Spleen (tissue), 11 donors: ENCODE data around the gene MDM4. TPM values are rescaled to one million over a fixed set of nuclear protein-coding genes. Genes with fewer than 3 reads are reported as not detected.

Experiments
- DNase-seq: peaks from one replicate; pipeline ENCODE4 v3.0.0-alpha.2; 2020
- H3K27ac ChIP-seq, 8 donors: fragments of 200-600 bp; sonication (generic) in 7 of 8; 1 replicate in 4 of 8; 2 replicates in 4 of 8; pipeline versions ENCODE4 v1.5.0 to v1.8.0; 2016 to 2021; ENCODE audit warnings: inconsistent platforms in 4 of 8, mild to moderate bottlenecking in 4 of 8, moderate library complexity in 1 of 8
- H3K27me3 ChIP-seq, 7 donors: fragments of 200-600 bp; sonication (generic) in 6 of 7; replicated peaks in 1 of 7; 1 replicate in 4 of 7; 2 replicates in 3 of 7; pipeline versions ENCODE4 v1.5.0 to v1.8.0; 2016 to 2021; ENCODE audit warnings: inconsistent platforms in 3 of 7, mild to moderate bottlenecking in 1 of 7
- H3K36me3 ChIP-seq, 6 donors: fragments of 200-600 bp; sonication (generic) in 5 of 6; 1 replicate in 4 of 6; 2 replicates in 2 of 6; pipeline versions ENCODE4 v1.5.0 to v1.8.0; 2016 to 2021; ENCODE audit warnings: inconsistent platforms in 2 of 6
- H3K4me1 ChIP-seq, 6 donors: fragments of 200-600 bp; sonication (generic) in 5 of 6; 1 replicate in 3 of 6; 2 replicates in 3 of 6; pipeline versions ENCODE4 v1.5.0 to v1.8.0; 2016 to 2021; ENCODE audit warnings: inconsistent platforms in 3 of 6
- H3K4me3 ChIP-seq, 8 donors: fragments of 200-600 bp; sonication (generic) in 7 of 8; 1 replicate in 4 of 8; 2 replicates in 4 of 8; pipeline versions ENCODE4 v1.5.0 to v1.8.0; 2016 to 2021; ENCODE audit warnings: inconsistent platforms in 4 of 8, mild to moderate bottlenecking in 4 of 8, moderate library complexity in 2 of 8
- H3K9me3 ChIP-seq, 8 donors: fragments of 200-600 bp; sonication (generic) in 7 of 8; 1 replicate in 4 of 8; 2 replicates in 4 of 8; pipeline versions ENCODE4 v1.5.0 to v1.8.0; 2016 to 2021; ENCODE audit warnings: inconsistent platforms in 4 of 8
- POLR2A ChIP-seq, 3 donors: fragments of 450-650 bp; IDR thresholded peaks; one replicate each; pipeline ENCODE4 v1.5.1; 2017; ENCODE audit warnings: antibody characterized with exemption in 3 of 3, mild to moderate bottlenecking in 1 of 3
- POLR2AphosphoS5 ChIP-seq, 3 donors: sonication (generic); formaldehyde crosslinking; IDR thresholded peaks; one replicate each; pipeline ENCODE4 v1.5.1; 2017; ENCODE audit warnings: antibody characterized with exemption in 3 of 3
- WGBS, 5 donors: extraction: QIAGEN DNeasy Blood & Tissue Kit in 3 of 5; methylation state at CpG; one replicate each; pipeline versions ENCODE4 v1.1.5 to v1.1.7; 2013 to 2018; 5-methylcytosine and 5-hydroxymethylcytosine counted together
- intact Hi-C: fragments of 100-400 bp; cut with DNase I; formaldehyde crosslinking; loops from one replicate; pipeline ENCODE4 v1.15.0; 2023; ENCODE audit warnings: low total_unique reads
- polyA plus RNA-seq, 3 donors: library from polyadenylated mRNA; stranded (reverse); fragments of 200-250 nt; gene quantifications; one replicate each; pipeline ENCODE4 v1.2.1, GENCODE V29; 2013
- total RNA-seq, 7 donors: library from RNA; depleted of rRNA in 3 of 7; stranded (reverse); fragments of >200 nt in 3 of 7; fragmentation: NEBNext Ultra II Directional in 4 of 7; extraction: Animal tissue kit (Norgen Biotek cat#: 25700) in 4 of 7; gene quantifications; one replicate each; pipeline versions ENCODE4 v1.1.0 to v1.2.1, GENCODE V29; 2016 to 2021
- TF ChIP-seq, protein P1 (sequence below), 11 experiments: fragments of 200-600 bp in 7 of 11; fragments of 450-650 bp in 4 of 11; sonication (generic) in 4 of 11; IDR thresholded peaks in 8 of 11; conservative IDR thresholded peaks in 3 of 11; 1 replicate in 7 of 11; 2 replicates in 4 of 11; pipeline versions ENCODE4 v1.4.0 to v1.8.0; 2016 to 2021; ENCODE audit warnings: antibody characterized with exemption in 11 of 11, inconsistent platforms in 4 of 11, mild to moderate bottlenecking in 1 of 11
- donor health status: healthy with polysubstance abuse.
- donor health status: DM: no; HTN: no; CAD: no; lungs with moderate emphysema.
- donor health status: DM: no; HTN: no; CAD: no.
- donor health status: Bipolar disorder and iron deficiency.
- donor health status: healthy.
- donor health status: DM: no; HTN: no; CAD: no.
- donor health status: DM: yes; HTN: yes; CAD: no.

MDM4 gene
- total and polyA plus RNA-seq, 10 donors, result 10.6 to 192 (median 157) TPM

DNA sequence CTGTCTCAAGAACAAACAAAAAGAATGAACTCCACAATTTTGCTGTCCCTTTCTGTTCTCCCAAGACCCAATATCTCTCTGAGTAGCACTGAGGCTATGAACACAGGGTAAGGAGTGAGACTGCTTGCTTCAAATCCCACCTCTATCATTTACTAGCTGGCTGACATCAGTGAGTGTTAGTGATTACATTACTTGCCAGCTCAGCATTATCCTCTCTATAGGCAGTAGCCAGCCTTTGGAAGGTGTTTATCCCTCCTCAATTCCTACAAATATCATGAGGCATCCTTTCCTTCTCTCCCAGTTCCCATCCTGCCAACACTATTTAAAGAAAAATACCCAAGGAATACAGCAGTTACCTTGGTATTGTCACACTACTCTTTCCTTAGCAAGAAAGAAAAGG lies 24.6 kb upstream of the MDM4 start:
- H3K9me3 ChIP-seq, result no peaks in the 10 kb centered on the region
- H3K4me3 ChIP-seq, result peak overlapping the region in 2 of 8 donors; percentile 66 to 95
- H3K27ac ChIP-seq, result peak overlapping the region in 4 of 8 donors; percentile 90 to 97 (median 92)
- TF ChIP-seq POLR2AphosphoS5 (IDR thresholded peaks at IDR 0.05) (no peak), POLR2A (IDR thresholded peaks at IDR 0.05) (no peak)
- TF ChIP-seq, protein P1, sequence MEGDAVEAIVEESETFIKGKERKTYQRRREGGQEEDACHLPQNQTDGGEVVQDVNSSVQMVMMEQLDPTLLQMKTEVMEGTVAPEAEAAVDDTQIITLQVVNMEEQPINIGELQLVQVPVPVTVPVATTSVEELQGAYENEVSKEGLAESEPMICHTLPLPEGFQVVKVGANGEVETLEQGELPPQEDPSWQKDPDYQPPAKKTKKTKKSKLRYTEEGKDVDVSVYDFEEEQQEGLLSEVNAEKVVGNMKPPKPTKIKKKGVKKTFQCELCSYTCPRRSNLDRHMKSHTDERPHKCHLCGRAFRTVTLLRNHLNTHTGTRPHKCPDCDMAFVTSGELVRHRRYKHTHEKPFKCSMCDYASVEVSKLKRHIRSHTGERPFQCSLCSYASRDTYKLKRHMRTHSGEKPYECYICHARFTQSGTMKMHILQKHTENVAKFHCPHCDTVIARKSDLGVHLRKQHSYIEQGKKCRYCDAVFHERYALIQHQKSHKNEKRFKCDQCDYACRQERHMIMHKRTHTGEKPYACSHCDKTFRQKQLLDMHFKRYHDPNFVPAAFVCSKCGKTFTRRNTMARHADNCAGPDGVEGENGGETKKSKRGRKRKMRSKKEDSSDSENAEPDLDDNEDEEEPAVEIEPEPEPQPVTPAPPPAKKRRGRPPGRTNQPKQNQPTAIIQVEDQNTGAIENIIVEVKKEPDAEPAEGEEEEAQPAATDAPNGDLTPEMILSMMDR (IDR thresholded peaks at IDR 0.05 in 8 of 11, conservative IDR thresholded peaks at IDR 0.05 in 3 of 11), result no peak
- no peak for DNase-seq
- H3K27me3 ChIP-seq, result no peaks in the 10 kb centered on the region
- H3K36me3 ChIP-seq, result peaks cover 0 to 16% (median 3%) of the 10 kb centered on the region in 6 donors
- peaks cover 17 to 91% (median 66%) of the 10 kb centered on the region in 6 donors for H3K4me1 ChIP-seq
- intact Hi-C loops, result no loop called here

DNA sequence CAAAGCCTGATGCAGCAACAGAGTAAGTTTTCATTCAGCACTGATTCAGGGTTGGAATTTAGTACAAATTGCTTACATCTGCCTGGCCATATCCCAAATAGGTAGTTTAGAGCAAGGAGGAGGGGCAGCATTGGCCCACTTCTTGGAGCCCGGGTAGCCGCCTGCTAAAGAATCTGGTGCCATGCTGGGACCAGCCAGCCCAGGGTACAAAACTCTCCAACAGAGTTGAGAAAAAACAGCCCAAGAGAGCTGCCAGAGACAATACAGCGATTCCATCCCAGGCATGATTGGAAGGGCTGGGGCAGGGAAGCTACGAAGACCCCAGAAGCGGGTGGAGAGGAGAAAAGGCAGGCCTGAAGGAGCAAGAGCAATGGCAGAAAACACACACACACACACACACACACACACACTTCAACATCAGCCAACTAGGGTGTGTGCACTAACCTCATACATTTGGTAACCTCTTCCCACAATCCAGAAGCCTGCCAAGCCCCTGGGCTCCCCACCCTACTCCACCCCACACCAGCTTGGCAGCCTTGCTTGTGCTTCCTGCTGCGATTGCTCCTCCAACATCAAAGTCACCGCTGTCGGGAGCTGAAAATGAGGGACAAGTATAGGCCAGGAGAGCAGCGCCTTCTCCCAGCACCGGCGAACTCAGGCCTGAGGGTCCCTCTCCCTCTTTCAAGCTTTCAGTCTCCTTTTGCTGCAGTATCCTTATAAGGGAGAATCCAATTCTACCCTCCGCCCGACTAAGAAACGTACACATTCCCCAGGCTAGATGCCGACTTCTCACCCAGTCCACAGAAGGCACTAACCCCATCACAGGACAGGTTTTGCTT lies 22.8 kb upstream of the MDM4 start:
- Histone ChIP-seq H3K27me3 (no peaks in the 10 kb centered on the region), H3K36me3 (peaks cover 0 to 13% (median 3%) of the 10 kb centered on the region in 6 donors), H3K4me1 (peaks cover 17 to 94% (median 63%) of the 10 kb centered on the region in 6 donors), H3K27ac (peak overlapping the region; percentile 74 to 97 (median 90)), H3K4me3 (peak overlapping the region; percentile 66 to 95 (median 88)), H3K9me3 (no peaks in the 10 kb centered on the region)
- DNase-seq, result no peak
- whole genome bisulfite sequencing, 5 donors, result 11 to 16% (median 13%) methylated on average over 15 of the region's 15 CpGs
- intact Hi-C loops, result no loop called here
- no peak for TF ChIP-seq POLR2A (IDR thresholded peaks at IDR 0.05)
- TF ChIP-seq, protein P1 (IDR thresholded peaks at IDR 0.05 in 8 of 11, conservative IDR thresholded peaks at IDR 0.05 in 3 of 11), result no peak
- no peak for TF ChIP-seq POLR2AphosphoS5 (IDR thresholded peaks at IDR 0.05)

DNA sequence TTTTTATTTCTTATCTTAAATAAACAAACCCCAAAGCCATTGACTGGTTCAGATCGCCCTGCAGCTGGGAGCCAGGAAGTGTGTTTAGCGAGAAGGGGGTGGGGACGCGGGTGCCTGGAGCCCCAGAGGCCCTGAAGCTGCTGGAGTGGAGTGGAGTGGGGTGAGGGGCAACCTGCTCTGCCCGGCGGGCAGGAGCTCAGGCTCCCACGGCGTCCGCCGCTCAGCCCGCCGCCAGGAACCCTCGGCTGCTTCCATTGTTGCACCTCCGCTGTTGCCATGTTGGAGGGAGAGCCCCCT lies 22.3 kb upstream of the MDM4 start:
- peak; percentile 90 for DNase-seq
- H3K9me3 ChIP-seq, result no peaks in the 10 kb centered on the region
- WGBS, 5 donors, result 0 to 1% (median 1%) methylated on average over 9 to 14 of the region's 14 CpGs
- H3K27ac ChIP-seq, result peak overlapping the region; percentile 74 to 97 (median 90)
- intact Hi-C loops, result no loop called here
- no peak for TF ChIP-seq POLR2A (IDR thresholded peaks at IDR 0.05)
- no peak for TF ChIP-seq POLR2AphosphoS5 (IDR thresholded peaks at IDR 0.05)
- TF ChIP-seq, protein P1 (IDR thresholded peaks at IDR 0.05 in 8 of 11, conservative IDR thresholded peaks at IDR 0.05 in 3 of 11), result peak in 1 of 11 experiments; percentile 6
- peaks cover 0 to 13% (median 3%) of the 10 kb centered on the region in 6 donors for H3K36me3 ChIP-seq
- peak overlapping the region; percentile 66 to 95 (median 88) for H3K4me3 ChIP-seq
- peaks cover 17 to 94% (median 64%) of the 10 kb centered on the region in 6 donors for H3K4me1 ChIP-seq
- no peaks in the 10 kb centered on the region for H3K27me3 ChIP-seq

DNA sequence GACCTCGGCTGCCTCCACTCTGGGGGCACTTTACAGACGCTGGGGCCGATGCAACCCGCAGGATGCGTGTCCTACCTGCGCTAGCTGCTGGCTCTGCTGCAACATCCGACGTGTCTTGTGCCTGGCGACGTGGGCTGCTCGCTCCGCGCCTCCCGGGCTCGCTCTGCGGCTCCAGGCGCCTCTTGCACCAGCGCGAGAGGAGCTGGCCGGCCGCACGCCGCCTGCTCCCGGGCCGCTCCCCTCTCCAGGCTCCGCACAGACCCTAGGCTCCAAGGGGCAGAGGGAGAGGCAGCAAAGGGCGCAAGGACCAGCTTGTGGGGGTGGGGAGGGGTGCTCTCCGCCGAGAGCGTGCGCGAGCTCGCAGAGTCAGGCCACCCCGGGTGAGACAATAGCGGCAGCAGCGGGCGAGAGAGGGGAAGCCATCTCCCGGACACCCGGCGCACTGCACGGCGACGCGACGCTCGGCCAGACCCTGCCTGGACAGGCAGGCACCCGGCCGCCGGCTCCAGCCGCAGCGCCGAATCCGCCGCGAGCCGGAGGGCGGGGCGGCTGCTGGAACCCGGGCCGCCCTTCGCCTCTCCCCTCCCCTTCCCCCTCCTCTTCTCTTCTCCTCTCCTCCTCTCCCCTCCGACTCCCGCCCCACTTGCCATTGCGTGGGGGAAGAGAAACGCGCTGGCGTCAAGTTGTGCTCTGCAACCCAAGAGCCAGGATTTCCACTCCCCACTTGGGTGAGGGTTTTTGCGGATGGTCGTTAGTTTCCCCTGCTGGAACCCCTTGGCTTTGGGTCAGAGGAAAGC lies 21.7 kb upstream of the MDM4 start, which contains the start of gene PIK3C2B:
Gene PIK3C2B, minus strand, starts transcription at position 525 of the 797 bp plus-strand sequence. CDS start 25,003 bp downstream, outside the sequence.
- Histone ChIP-seq H3K27ac (peak within 1 kb of the TSS; percentile 74 to 97 (median 90)), H3K4me3 (peak within 1 kb of the TSS; percentile 66 to 95 (median 88)), H3K27me3 (no peaks in the 10 kb centered on the region), H3K36me3 (peaks cover 0 to 9% (median 2%) of the 10 kb centered on the region in 6 donors), H3K4me1 (peaks cover 20 to 94% (median 66%) of the 10 kb centered on the region in 6 donors), H3K9me3 (no peaks in the 10 kb centered on the region)
- TF ChIP-seq POLR2A (IDR thresholded peaks at IDR 0.05), result peak in 2 of 3 donors; percentile 32 to 38
- TF ChIP-seq, protein P1 (IDR thresholded peaks at IDR 0.05 in 8 of 11, conservative IDR thresholded peaks at IDR 0.05 in 3 of 11), result peak in 10 of 11 experiments; percentile 25 to 79 (median 68)
- TF ChIP-seq POLR2AphosphoS5 (IDR thresholded peaks at IDR 0.05), result peak; percentile 77 to 89 (median 85)
- WGBS, 5 donors, result 0% methylated on average over 26 to 69 of the region's 69 CpGs
- intact Hi-C loops, result no loop called here
- DNase-seq, result peak; percentile 95
